CD4-positive, alpha-beta T cell treated with Interleukin-10 for 1 hour (primary cell): ENCODE results near the gene TCEA2.

Source experiments
- DNase-seq: peaks from one replicate; pipeline ENCODE4 v3.0.0-alpha.2; 2020

The TCEA2 gene

GRCh38 chr20:64099086-64099786, 36.2 kb downstream of the TCEA2 start:
- DNase-seq: no peak

GRCh38 chr20:64099880-64100565, 37.0 kb downstream of the TCEA2 start:
- DNase-seq: peak; percentile 36

- DNase-seq: no peak
These were observed 37.5 kb downstream of the TCEA2 start for GRCh38 chr20:64100566-64100888.

GRCh38 chr20:64100946-64101688, 38.1 kb downstream of the TCEA2 start:
- no peak for DNase-seq

- peak; percentile 64 for DNase-seq
These were observed 39.0 kb downstream of the TCEA2 start for GRCh38 chr20:64101731-64102621.

- DNase-seq: no peak
These were observed 39.8 kb downstream of the TCEA2 start for GRCh38 chr20:64102647-64103354.

- no peak for DNase-seq
These were observed 41.1 kb downstream of the TCEA2 start for GRCh38 chr20:64103871-64104666.

- no peak for DNase-seq
These were observed 41.9 kb downstream of the TCEA2 start for GRCh38 chr20:64104667-64105451.

GRCh38 chr20:64105846-64106434, 42.9 kb downstream of the TCEA2 start:
- DNase-seq: no peak

- DNase-seq: no peak
These were observed 43.5 kb downstream of the TCEA2 start for GRCh38 chr20:64106435-64106961.

GRCh38 chr20:64106981-64107735, 44.2 kb downstream of the TCEA2 start, which contains the start of gene NPBWR2:
Gene NPBWR2, minus strand, starts transcription at chr20:64107565. Its CDS starts 734 bp downstream, at chr20:64106831.
- DNase-seq: no peak

- no peak for DNase-seq
These were observed 44.9 kb downstream of the TCEA2 start for GRCh38 chr20:64107736-64108457.

- no peak for DNase-seq
These were observed 46.0 kb downstream of the TCEA2 start for GRCh38 chr20:64108731-64109681.

GRCh38 chr20:64109831-64110391, 46.9 kb downstream of the TCEA2 start:
- DNase-seq: no peak

GRCh38 chr20:64110411-64111068, 47.5 kb downstream of the TCEA2 start:
- DNase-seq: no peak
